GM19099 (cell line): ENCODE data around the gene ZFPL1.

Experiments used
- POLR2A ChIP-seq: IDR thresholded peaks from 3 replicates; pipeline ENCODE4 v1.6.1; 2011; ENCODE audit warnings: low read depth; ENCODE audit not compliant: insufficient read length; ENCODE audit errors: extremely low read depth

Gene ZFPL1

GRCh38 chr11:65112546-65113360, 28.7 kb downstream of the ZFPL1 start:
- TF ChIP-seq POLR2A: peak; percentile 48

DNA sequence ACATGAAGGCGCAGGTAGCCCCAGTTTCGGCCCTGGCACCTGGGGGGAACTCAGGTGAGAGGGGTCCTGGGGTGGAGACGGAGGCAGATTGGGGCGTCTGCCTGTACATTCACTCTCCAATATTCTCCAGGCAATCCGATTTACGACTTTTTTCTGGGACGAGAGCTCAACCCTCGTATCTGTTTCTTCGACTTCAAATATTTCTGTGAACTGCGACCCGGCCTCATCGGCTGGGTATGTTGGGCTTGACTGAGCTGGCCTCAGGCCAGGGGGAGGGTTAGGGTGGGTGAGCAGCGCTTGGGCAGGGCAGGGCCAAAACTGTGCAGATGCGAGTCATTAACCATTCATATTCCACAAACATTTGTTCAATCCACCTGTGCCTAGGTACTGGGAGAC, 29.3 kb downstream of the ZFPL1 start:
- TF ChIP-seq POLR2A: no peak

DNA sequence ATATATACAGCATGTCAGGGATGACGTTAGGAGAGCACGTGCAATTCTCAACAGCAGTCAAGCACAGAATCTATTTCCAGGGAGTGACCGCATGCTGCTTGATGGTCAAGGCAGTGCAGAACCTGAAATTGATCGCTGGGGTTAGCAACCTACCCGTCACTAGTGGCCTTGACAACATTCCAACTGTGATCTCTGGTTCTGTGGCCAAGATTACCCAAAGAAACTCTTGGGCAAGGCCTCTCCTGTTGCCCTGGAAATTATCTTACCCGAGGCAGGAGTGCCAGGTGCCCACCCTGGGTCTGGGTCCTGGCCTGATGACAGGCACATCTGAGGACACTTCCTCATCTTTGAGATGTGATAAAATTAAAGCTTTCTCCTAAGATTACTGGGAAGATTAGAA, 29.8 kb downstream of the ZFPL1 start:
- TF ChIP-seq POLR2A: no peak

DNA sequence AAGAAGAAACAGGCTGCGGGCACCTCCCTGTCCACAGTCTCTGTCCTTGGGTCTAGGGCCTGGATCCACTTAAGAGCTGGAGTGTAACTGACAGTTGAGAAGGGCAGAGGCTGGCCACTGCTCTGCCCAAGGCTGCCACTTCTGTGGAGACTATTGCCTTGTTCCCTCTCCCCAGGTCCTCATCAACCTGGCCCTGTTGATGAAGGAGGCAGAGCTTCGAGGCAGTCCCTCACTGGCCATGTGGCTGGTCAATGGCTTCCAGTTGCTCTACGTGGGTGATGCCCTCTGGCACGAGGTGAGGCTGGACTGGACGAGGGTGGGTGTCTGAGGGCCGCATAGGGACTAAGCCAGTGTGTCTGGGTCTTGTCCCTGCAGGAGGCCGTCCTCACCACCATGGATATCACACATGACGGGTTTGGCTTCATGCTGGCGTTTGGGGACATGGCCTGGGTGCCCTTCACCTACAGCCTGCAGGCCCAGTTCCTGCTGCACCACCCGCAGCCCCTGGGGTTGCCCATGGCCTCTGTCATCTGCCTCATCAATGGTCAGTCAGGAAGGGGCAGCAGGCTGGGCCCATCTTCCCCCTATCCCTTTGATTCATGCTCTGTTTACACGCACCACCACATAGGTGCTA, 30.6 kb downstream of the ZFPL1 start:
- TF ChIP-seq POLR2A: no peak

DNA sequence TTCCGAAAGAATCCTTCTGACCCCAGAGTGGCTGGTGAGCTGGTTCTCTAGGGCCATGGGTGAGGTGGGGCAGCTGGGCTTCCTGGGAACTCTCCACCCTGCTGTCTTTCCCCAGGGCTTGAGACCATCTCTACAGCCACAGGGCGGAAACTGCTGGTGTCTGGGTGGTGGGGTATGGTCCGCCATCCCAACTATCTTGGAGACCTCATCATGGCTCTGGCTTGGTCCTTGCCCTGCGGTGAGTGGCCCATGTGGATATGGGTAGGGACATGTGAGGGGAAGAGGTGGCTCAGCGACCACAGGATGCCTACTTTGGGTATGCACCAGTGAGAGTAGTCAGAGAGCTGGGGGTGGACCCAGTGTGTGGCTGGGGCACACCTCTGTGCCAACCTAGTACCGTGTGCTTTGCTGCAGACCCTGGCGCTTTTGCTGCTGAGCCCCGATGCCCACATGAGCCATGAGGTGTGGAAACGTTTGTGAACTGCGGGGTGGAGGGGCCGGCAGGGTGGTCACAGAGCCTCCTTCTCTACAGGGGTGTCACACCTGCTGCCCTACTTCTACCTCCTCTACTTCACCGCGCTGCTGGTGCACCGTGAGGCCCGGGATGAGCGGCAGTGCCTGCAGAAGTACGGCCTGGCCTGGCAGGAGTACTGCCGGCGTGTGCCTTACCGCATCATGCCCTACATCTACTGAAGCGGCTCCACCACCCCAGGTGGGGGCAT, 31.5 kb downstream of the ZFPL1 start:
- TF ChIP-seq POLR2A: no peak

- no peak for TF ChIP-seq POLR2A
These were observed 32.6 kb downstream of the ZFPL1 start for GRCh38 chr11:65116370-65117205.

DNA sequence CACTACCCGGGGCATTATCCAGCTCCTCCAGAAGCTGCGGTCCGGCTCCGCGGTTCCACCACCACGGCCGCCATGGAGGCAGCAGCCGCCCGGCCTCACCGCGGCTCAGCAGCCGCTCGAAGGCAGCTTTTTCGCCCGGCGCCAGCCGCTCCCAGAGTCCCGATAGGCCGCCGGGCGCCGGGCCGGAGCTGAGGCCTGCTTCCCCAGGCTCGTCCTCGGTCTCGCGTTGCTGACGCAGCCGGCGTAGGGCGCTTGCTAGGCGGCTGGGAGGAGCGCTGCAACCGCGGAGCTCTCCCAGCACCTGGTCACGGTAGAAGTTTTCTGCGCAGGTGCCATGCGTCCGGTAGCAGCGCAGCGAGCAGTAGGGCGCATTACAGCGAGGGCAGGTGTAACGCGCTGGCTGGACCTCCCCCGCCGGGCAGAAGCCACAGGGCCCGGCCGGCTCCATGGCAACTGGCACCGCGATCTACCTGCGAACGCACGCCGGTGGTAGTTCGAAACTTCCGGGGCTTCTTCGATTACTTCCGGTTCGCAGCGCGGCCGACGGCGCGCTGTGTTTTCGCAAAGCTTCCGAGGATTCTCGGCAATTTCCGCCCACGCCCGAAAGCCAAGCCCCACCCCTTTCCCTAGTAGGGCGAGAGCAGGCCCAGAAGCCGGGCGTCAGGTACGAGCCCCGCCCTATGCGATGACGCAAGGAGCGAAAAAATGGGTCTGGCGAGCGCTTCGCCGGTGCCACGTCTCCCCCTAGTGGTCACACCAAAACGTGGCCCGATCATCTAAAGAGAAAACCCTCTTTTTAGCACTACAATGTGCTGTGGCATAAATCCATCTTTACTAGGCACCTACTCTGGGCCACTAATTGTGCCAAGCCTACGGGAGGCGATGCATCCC, 33.4 kb downstream of the ZFPL1 start, which contains the start of gene ZNHIT2:
TSS of gene ZNHIT2 (minus strand) at position 496 of the 891 bp plus-strand sequence. CDS start at position 448, 48 bp downstream.
- peak; percentile 76 for TF ChIP-seq POLR2A

DNA sequence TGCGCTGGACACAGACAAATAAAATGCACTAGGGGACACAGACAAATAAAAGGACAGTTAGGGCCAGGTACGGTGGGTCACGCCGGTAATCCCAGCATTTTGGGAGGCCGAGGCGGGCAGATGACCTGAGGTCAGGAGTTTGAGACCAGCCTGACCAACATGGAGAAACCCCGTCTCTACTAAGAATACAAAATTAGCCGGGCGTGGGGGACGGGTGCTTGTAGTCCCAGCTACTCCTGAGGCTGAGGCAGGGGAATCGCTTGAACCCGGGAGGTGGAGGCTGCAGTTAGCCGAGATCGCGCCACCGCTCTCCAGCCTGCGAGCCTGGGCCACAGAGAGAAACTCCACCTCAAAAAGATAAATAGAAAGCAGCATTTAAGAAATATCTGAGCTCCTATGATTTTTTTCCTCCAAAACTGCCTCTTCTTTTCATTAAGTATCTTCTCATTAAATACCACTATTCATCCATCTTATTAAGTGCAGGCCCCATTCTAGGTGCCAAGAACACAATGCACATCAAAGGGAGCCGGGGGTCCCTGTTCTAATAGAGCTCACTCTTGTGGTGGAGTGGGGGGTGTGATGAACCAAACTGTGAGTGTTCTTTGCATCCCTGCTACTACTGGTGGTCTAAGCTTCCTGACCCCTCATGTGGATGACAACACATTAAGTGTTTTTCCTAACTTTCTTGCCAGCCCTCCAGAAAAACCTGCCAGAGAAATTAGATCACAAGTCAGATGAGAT, 34.2 kb downstream of the ZFPL1 start:
- no peak for TF ChIP-seq POLR2A

- TF ChIP-seq POLR2A: peak; percentile 20
These were observed 35.1 kb downstream of the ZFPL1 start for GRCh38 chr11:65118891-65119669.

DNA sequence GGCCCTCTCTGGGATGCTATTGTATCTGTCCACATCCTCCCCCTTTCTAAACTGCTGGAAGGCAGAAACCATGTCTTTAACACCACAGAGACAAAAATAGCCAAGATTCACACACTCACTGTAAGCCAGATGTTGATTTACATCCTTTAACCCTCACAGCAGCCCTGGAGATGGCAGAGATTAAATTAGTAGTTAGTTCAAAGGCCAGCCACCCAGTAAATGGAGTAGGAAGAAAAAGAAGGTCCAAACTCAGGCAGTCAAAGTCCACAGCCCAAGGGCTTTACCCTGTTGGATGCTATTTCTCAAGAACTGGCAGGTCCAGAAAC, 35.6 kb downstream of the ZFPL1 start:
- TF ChIP-seq POLR2A: no peak

- no peak for TF ChIP-seq POLR2A
These were observed 36.8 kb downstream of the ZFPL1 start for GRCh38 chr11:65120831-65121230.

DNA sequence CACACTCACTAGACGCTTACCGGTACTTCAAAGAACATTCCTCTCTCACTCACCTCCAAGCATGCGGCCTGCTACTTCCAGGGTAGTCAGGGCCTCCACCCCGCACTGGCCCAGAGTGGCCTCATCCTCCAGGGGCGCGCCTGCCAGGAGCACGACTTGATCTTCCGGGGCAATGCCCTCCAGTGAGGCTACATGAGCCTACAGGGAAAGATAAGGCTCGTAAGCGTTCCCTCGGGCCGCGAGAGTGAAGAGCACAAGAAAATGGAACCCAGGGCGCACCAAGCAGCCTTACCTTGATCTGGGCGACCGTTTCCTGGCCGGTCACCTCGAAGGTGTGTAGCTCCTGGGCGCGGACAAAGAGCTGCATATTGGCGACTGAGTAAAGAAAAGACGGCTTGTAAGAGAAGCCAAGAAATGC, 37.4 kb downstream of the ZFPL1 start:
- TF ChIP-seq POLR2A: no peak
